GM12878 (cell line): Measurements from ENCODE around the gene FFAR2. TPM values are rescaled to one million over a fixed set of nuclear protein-coding genes. Genes with fewer than 3 reads are reported as not detected.

Experiments
- ATF2 ChIP-seq: IDR thresholded peaks from 2 replicates; pipeline ENCODE4 v1.6.1; 2012; ENCODE audit warnings: low read length, inconsistent platforms
- BACH1 ChIP-seq: fragments of 450-650 bp; IDR thresholded peaks from 2 replicates; pipeline ENCODE4 v1.6.1; 2017; ENCODE audit warnings: mild to moderate bottlenecking, borderline replicate concordance
- BCL3 ChIP-seq: IDR thresholded peaks from 2 replicates; pipeline ENCODE4 v1.6.1; 2011; ENCODE audit warnings: borderline replicate concordance, low read depth, mild to moderate bottlenecking, moderate library complexity, low read length; ENCODE audit not compliant: insufficient read depth, poor library complexity, severe bottlenecking
- BHLHE40 ChIP-seq, 2 experiments: fragments of 450-650 bp in 1 of 2; IDR thresholded peaks; 2 replicates each; pipeline ENCODE4 v1.6.1; 2011 to 2017; ENCODE audit warnings: low read depth in 2 of 2, borderline replicate concordance in 1 of 2, improper control_type of control experiment in 1 of 2, low read length in 1 of 2, mild to moderate bottlenecking in 1 of 2
- EP300 ChIP-seq, 2 experiments: fragments of 150-350 bp in 1 of 2; IDR thresholded peaks; 2 replicates each; pipeline ENCODE4 v1.6.1; 2011 to 2012; ENCODE audit warnings: low read depth in 2 of 2, low read length in 2 of 2, borderline replicate concordance in 1 of 2, improper control_type of control experiment in 1 of 2, inconsistent platforms in 1 of 2; ENCODE audit not compliant: control insufficient read depth in 1 of 2
- FOXM1 ChIP-seq: IDR thresholded peaks from 2 replicates; pipeline ENCODE4 v1.6.1; 2012; ENCODE audit warnings: low read depth, mild to moderate bottlenecking, inconsistent platforms, low read length, moderate library complexity
- GATAD2B ChIP-seq: fragments of 450-650 bp; conservative IDR thresholded peaks from 2 replicates; pipeline ENCODE4 v1.6.1; 2017; ENCODE audit warnings: low read depth, mild to moderate bottlenecking, moderate library complexity
- HDAC2 ChIP-seq: fragments of 200-600 bp; sonication (generic); IDR thresholded peaks from 2 replicates; pipeline ENCODE4 v1.6.1; 2017
- JUND ChIP-seq: IDR thresholded peaks from 2 replicates; pipeline ENCODE4 v1.6.1; 2012; ENCODE audit warnings: low read depth, mild to moderate bottlenecking, low read length, improper control_type of control experiment, moderate library complexity
- PAX5 ChIP-seq: IDR thresholded peaks from 2 replicates; pipeline ENCODE4 v1.6.1; 2011; ENCODE audit warnings: low read depth, low read length, borderline replicate concordance
- PKNOX1 ChIP-seq: fragments of 450-650 bp; IDR thresholded peaks from 2 replicates; pipeline ENCODE4 v1.6.1; 2016; ENCODE audit warnings: mild to moderate bottlenecking
- RBBP5 ChIP-seq: fragments of 200-600 bp; sonication (generic); conservative IDR thresholded peaks from 2 replicates; pipeline ENCODE4 v1.6.1; 2016
- SRF ChIP-seq, 2 experiments: IDR thresholded peaks; 2 replicates each; pipeline ENCODE4 v1.6.1; 2011; ENCODE audit warnings: low read depth in 2 of 2, low read length in 2 of 2, mild to moderate bottlenecking in 1 of 2, moderate library complexity in 1 of 2
- TCF3 ChIP-seq: IDR thresholded peaks from 2 replicates; pipeline ENCODE4 v1.6.1; 2012; ENCODE audit warnings: low read depth, mild to moderate bottlenecking, low read length, borderline replicate concordance; ENCODE audit not compliant: insufficient read depth
- TCF7 ChIP-seq: IDR thresholded peaks from 2 replicates; pipeline ENCODE4 v1.6.1; 2014; ENCODE audit warnings: antibody characterized with exemption, borderline replicate concordance
- WRNIP1 ChIP-seq: IDR thresholded peaks from 2 replicates; pipeline ENCODE4 v1.6.1; 2011; ENCODE audit warnings: low read depth, low read length, improper control_type of control experiment, borderline replicate concordance
- ZNF592 ChIP-seq: fragments of 450-650 bp; IDR thresholded peaks from 2 replicates; pipeline ENCODE4 v1.6.1; 2017; ENCODE audit warnings: mild to moderate bottlenecking, moderate library complexity
- polyA plus RNA-seq, 11 experiments: library from polyadenylated mRNA; depleted of rRNA in 4 of 11; unstranded in 6 of 11; stranded (reverse) in 5 of 11; fragments of >200 nt; fragmentation: Nextera tagmentation in 4 of 11; fragmentation: Illumina TruSeq in 1 of 11; extraction: Ambion mirVana in 4 of 11; extraction: Trizol in 1 of 11; gene quantifications; 1 replicate in 1 of 11; 2 replicates in 10 of 11; pipeline versions ENCODE4 v1.2.1 to v1.2.3, GENCODE V29; 2011 to 2016; ENCODE audit warnings: inconsistent platforms in 2 of 11, missing spikeins in 2 of 11, low read depth in 1 of 11
- total RNA-seq, 4 experiments: library from RNA; depleted of rRNA in 3 of 4; stranded (reverse); fragments of >200 nt in 3 of 4; fragmentation: Illumina TruSeq in 1 of 4; extraction: Trizol in 1 of 4; gene quantifications; 2 replicates each; pipeline versions ENCODE4 v1.2.1 to v1.2.3, GENCODE V29; 2013 to 2021

FFAR2 gene
- total and polyA plus RNA-seq, 10 of the 15 experiments (the other 5 are each of a cell fraction or from before 2014, with no cell fraction given): 0.05 to 4.0 (median 2.1) TPM

GRCh38 chr19:35404879-35405622, 43.0 kb upstream of the FFAR2 start (continued):
- TF ChIP-seq PKNOX1 (peak; percentile 64; the same call in 1 of the 2 replicates), JUND (peak; percentile 85), BACH1 (0 out of 2 replicates have a peak, but pooled peaks have one; percentile 78), TCF3 (peak; percentile 89; the same call in 1 of the 2 replicates), BCL3 (peak; percentile 75), TCF7 (no peak), EP300 (IDR thresholded peaks at IDR 0.05; ENCODE audit: borderline replicate concordance in 1 of 2, control insufficient read depth in 1 of 2, low read depth in 2 of 2, low read length in 2 of 2) (peak; percentile 90), RBBP5 (no peak), BHLHE40 (IDR thresholded peaks at IDR 0.05; ENCODE audit: borderline replicate concordance in 1 of 2, low read depth in 2 of 2, low read length in 1 of 2) (peak; percentile 98), ZNF592 (peak; percentile 70; the same call in 1 of the 2 replicates), PAX5 (peak; percentile 82; the same call in 1 of the 2 replicates), ATF2 (peak; percentile 91), FOXM1 (peak; percentile 87; the same call in 1 of the 2 replicates), WRNIP1 (no peak), GATAD2B (0 out of 2 replicates have a peak, but pooled peaks have one; percentile 41), SRF (IDR thresholded peaks at IDR 0.05; ENCODE audit: low read depth in 2 of 2, low read length in 2 of 2) (no peak), HDAC2 (no peak)
